Karpas-422 (cell line): ENCODE data around the gene UBE2J2. TPM values are rescaled to one million over a fixed set of nuclear protein-coding genes. Genes with fewer than 3 reads are reported as not detected.

ENCODE experiments used
- DNase-seq: peaks from one replicate; pipeline ENCODE4 v3.0.0-alpha.2; 2015
- H2AFZ ChIP-seq: fragments of 200-600 bp; sonication (generic); 2 replicates; pipeline ENCODE4 v1.6.1; 2014; ENCODE audit warnings: antibody characterized with exemption, low read length, mixed read lengths
- H3K27ac ChIP-seq: fragments of 200-600 bp; sonication (generic); 2 replicates; pipeline ENCODE4 v1.5.1; 2014; ENCODE audit warnings: mild to moderate bottlenecking, low read length, moderate library complexity
- H3K27me3 ChIP-seq: fragments of 200-600 bp; sonication (generic); 2 replicates; pipeline ENCODE4 v1.6.1; 2014; ENCODE audit warnings: low read length, mixed read lengths
- H3K36me3 ChIP-seq: fragments of 200-600 bp; sonication (generic); 2 replicates; pipeline ENCODE4 v1.6.1; 2014; ENCODE audit warnings: low read length, mixed read lengths; ENCODE audit not compliant: insufficient read depth
- H3K4me1 ChIP-seq: fragments of 200-600 bp; sonication (generic); 2 replicates; pipeline ENCODE4 v1.6.1; 2014; ENCODE audit warnings: mild to moderate bottlenecking, low read length, mixed read lengths
- H3K4me2 ChIP-seq: fragments of 200-600 bp; sonication (generic); 2 replicates; pipeline ENCODE4 v1.6.1; 2014; ENCODE audit warnings: low read length, low read depth, mild to moderate bottlenecking; ENCODE audit not compliant: poor library complexity, severe bottlenecking
- H3K4me3 ChIP-seq: fragments of 200-600 bp; sonication (generic); 2 replicates; pipeline ENCODE4 v1.5.1; 2014; ENCODE audit warnings: mild to moderate bottlenecking, antibody characterized with exemption, low read length, mixed read lengths
- H3K79me2 ChIP-seq: fragments of 200-600 bp; sonication (generic); 2 replicates; pipeline ENCODE4 v1.6.1; 2014; ENCODE audit warnings: mild to moderate bottlenecking, low read length, mixed read lengths
- H3K9ac ChIP-seq: fragments of 200-600 bp; sonication (generic); 2 replicates; pipeline ENCODE4 v1.6.0; 2014; ENCODE audit warnings: low read length
- H3K9me2 ChIP-seq: fragments of 200-600 bp; sonication (generic), shearing (Covaris generic); replicated peaks from 2 replicates; pipeline ENCODE4 v1.6.0; 2014; ENCODE audit warnings: mild to moderate bottlenecking, low read length, moderate library complexity; ENCODE audit not compliant: insufficient read depth
- H3K9me3 ChIP-seq: fragments of 300-700, 200-600 bp; sonication (generic); 2 replicates; pipeline ENCODE4 v1.6.1; 2014; ENCODE audit warnings: low read length, mixed read lengths
- H4K20me1 ChIP-seq: fragments of 200-600 bp; sonication (generic); 2 replicates; pipeline ENCODE4 v1.6.1; 2014; ENCODE audit warnings: mild to moderate bottlenecking, antibody characterized with exemption, low read length, low read depth; ENCODE audit not compliant: insufficient read depth
- total RNA-seq: library from RNA; depleted of rRNA; stranded (reverse); fragments of >200 nt; shearing (Covaris generic); gene quantifications from 2 replicates; pipeline ENCODE4 v1.2.3, GENCODE V29; 2014; ENCODE audit warnings: low replicate concordance

UBE2J2 gene
- total RNA-seq, 1 experiment from 2014 or later = 46.1 TPM

DNA sequence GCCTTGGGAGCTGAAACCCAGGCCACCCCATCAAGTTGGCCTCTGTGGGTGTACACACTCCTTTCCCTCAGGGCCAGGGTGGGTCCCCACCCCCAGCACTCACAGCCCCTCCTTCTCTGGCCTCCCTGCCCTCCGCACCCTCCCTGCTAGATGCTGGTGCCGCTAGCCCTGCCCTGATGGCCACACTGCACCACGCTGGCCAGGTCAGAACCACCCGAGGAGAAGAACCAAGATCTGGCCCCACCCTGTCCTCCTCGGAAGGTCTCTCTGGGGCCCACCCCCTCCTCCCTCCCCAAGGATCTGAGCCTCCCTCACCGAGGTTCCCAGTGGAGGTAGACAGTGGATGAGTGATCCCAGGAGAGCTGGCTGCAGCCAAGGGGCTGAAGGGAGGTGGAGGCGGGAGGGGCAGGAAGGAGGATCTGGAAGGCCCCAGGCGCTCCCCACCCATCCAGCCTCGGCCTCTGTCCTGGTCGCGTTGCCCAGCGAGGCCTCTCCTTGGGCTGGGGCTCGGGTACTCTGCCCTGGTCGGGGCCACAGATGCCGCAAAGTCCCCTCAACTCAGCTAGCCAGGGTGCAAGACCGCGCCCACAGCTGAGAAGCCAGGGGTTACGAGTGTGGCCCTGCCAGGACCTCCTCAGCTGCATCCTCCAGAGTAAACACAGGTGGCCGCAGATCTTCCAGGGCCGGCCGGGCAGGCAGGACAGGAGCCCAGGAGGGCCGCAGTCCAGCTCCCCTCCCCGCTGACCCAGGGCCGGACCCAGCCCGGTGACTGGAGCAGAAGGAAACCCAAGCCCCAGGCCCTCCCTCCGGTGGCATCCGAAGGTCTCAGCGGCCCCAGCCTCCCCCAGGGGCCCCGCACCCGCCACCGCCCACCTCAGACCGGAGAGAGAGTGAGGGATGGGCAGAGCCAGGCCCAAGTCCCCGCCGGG lies 36.4 kb downstream of the UBE2J2 start:
- H3K27ac ChIP-seq = no peak overlapping the region
- H3K4me2 ChIP-seq = no peak overlapping the region
- H4K20me1 ChIP-seq = peaks cover 15% of the 10 kb centered on the region; the same call in 1 of the 2 replicates
- no peak for DNase-seq
- H3K9me2 ChIP-seq = no peaks in the 10 kb centered on the region
- H3K4me3 ChIP-seq = no peak overlapping the region
- H3K9ac ChIP-seq = no peak overlapping the region
- no peak overlapping the region for H2AFZ ChIP-seq
- peaks cover 12% of the 10 kb centered on the region for H3K4me1 ChIP-seq
- 0 out of 2 replicates have a peak, but pooled peaks cover 9% of the 10 kb centered on the region for H3K79me2 ChIP-seq
- no peaks in the 10 kb centered on the region for H3K36me3 ChIP-seq
- H3K27me3 ChIP-seq = no peaks in the 10 kb centered on the region
- H3K9me3 ChIP-seq = no peaks in the 10 kb centered on the region

DNA sequence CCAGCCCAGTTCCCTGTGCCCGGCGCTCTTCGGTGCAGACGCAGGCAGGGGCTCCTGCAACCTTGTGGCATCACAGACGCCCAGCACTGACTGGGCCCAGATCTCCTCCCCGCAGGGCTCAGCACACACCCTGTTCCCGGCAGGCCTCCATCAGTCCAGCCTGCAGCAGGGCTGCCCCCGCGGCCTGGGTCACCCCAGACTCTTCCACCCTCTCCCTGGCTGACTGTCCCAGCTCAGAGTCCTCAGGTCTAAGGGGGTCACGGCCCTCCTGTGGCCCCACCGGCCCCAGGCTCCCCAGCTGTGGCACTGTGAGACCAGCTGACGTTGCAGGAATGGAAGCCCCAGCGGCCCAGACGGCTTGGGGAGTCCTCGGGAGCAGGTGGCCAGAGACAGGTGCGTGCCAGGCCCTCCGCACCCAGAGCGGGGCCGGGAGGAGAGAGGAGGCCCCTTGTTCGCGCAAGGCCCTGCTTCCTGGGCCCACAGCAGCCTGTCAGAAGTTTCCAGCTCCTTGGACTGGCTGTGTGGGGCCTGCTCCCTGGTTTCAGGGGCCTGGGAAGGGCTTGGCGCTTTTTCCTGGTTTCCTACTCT lies 37.4 kb downstream of the UBE2J2 start:
- Histone ChIP-seq H3K4me2 (no peak overlapping the region), H3K27ac (no peak overlapping the region), H2AFZ (no peak overlapping the region), H3K79me2 (peaks cover 12% of the 10 kb centered on the region), H3K36me3 (no peaks in the 10 kb centered on the region), H3K27me3 (no peaks in the 10 kb centered on the region), H3K9me2 (no peaks in the 10 kb centered on the region), H3K4me3 (no peak overlapping the region), H3K4me1 (peaks cover 12% of the 10 kb centered on the region), H3K9ac (no peak overlapping the region), H4K20me1 (peaks cover 15% of the 10 kb centered on the region; the same call in 1 of the 2 replicates), H3K9me3 (no peaks in the 10 kb centered on the region)
- no peak for DNase-seq

DNA sequence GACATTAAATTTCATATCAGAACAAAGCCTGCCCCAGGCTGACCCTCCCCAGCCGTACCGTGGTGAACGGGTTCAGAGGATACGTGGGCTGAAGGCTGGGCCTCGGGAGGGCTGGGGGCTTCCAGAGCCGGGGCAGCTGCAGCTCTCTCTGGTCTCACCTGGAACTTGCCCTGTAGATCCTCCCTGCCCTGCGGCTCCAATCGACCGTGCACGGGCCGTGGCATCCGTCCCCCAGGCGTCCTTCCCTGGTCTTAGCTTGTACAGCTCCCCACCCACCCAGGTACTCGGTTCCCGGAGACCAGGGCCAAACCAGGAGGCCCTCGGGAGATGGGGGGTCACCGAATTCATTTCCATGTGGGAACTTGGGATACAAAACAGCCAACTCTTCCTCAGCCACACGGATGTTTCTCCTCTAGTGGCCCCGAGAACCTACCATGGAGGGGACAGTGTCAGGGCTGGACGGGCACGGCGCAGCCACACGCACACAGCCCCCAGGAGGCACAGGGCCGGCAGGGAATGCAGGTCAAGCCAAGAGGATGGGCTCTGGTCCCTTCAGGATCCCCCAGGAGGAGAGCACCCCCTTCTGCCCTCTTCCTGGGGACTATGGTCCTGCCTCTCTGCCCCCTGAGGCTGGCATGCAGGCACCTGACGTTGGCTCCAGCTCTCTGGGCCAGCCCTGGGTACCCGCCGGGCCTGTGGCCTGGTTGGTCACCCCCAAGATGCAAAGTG lies 38.5 kb downstream of the UBE2J2 start:
- Histone ChIP-seq H3K9ac (no peak overlapping the region), H4K20me1 (peaks cover 15% of the 10 kb centered on the region; the same call in 1 of the 2 replicates), H3K27me3 (no peaks in the 10 kb centered on the region), H2AFZ (no peak overlapping the region), H3K4me1 (peaks cover 18% of the 10 kb centered on the region), H3K9me2 (no peaks in the 10 kb centered on the region), H3K79me2 (peaks cover 23% of the 10 kb centered on the region), H3K9me3 (no peaks in the 10 kb centered on the region), H3K4me3 (no peak overlapping the region), H3K4me2 (no peak overlapping the region), H3K36me3 (no peaks in the 10 kb centered on the region), H3K27ac (no peak overlapping the region)
- no peak for DNase-seq

DNA sequence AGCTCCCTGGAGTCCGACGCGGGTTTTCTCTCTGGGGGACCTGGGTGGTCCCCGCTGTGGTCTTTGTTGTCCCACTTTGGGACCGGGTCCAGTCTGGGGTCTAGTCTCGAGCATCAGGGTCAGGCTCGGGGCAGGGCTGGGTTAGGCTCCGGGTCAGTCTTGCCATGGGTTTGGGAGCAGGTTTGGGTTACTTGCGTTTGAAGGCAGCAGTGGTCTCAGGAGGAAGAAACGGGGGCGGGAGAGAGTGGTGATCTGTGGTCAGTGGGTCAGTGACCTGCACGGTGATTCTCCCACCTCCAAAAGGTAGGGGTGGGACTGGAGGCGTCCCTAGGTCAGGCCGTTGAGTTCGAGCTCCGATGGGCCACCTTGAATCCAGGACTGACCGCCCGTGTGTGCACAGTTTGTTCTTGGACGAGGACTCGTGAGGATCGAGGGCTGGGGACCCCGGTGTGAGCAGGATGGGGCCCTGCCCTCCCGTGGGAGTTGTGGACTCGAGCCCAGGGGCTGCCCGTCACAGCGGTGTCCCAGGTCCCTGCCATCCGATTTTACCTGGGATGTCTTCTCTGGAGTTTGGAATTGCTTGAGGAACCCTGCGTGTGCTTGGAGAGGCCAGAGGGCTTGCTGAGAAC lies 39.4 kb downstream of the UBE2J2 start:
- H3K9me2 ChIP-seq = no peaks in the 10 kb centered on the region
- H3K27ac ChIP-seq = no peak overlapping the region
- H3K79me2 ChIP-seq = peaks cover 32% of the 10 kb centered on the region
- DNase-seq = no peak
- H3K36me3 ChIP-seq = peaks cover 3% of the 10 kb centered on the region; the same call in 1 of the 2 replicates
- H3K9ac ChIP-seq = no peak overlapping the region
- no peaks in the 10 kb centered on the region for H3K27me3 ChIP-seq
- peaks cover 21% of the 10 kb centered on the region for H3K4me1 ChIP-seq
- peaks cover 21% of the 10 kb centered on the region; the same call in 1 of the 2 replicates for H4K20me1 ChIP-seq
- no peak overlapping the region for H2AFZ ChIP-seq
- no peak overlapping the region for H3K4me3 ChIP-seq
- H3K4me2 ChIP-seq = no peak overlapping the region
- H3K9me3 ChIP-seq = no peaks in the 10 kb centered on the region

DNA sequence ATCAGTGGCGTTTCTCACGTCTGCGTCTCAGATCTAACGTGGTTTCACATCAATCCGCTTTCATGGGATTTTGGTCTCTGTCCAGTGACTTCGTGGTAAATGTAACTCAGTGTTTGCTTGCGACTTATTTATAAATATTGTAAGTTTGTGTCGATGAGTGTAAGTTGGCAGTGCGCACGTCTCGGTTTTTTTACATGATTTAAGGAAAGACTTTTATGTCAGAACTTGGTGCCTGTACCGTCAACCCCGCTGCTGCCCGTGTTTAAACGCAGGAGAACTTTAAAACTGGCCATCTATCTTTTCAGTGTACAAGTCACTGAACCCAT lies 40.1 kb downstream of the UBE2J2 start:
- Histone ChIP-seq H3K27me3 (no peaks in the 10 kb centered on the region), H3K4me1 (peaks cover 21% of the 10 kb centered on the region), H3K9me2 (no peaks in the 10 kb centered on the region), H3K27ac (no peak overlapping the region), H3K9ac (no peak overlapping the region), H2AFZ (no peak overlapping the region), H3K4me2 (peak overlapping the region; percentile 29), H4K20me1 (peaks cover 26% of the 10 kb centered on the region; the same call in 1 of the 2 replicates), H3K79me2 (peaks cover 39% of the 10 kb centered on the region), H3K9me3 (no peaks in the 10 kb centered on the region), H3K4me3 (no peak overlapping the region), H3K36me3 (peaks cover 4% of the 10 kb centered on the region; the same call in 1 of the 2 replicates)
- DNase-seq = no peak

DNA sequence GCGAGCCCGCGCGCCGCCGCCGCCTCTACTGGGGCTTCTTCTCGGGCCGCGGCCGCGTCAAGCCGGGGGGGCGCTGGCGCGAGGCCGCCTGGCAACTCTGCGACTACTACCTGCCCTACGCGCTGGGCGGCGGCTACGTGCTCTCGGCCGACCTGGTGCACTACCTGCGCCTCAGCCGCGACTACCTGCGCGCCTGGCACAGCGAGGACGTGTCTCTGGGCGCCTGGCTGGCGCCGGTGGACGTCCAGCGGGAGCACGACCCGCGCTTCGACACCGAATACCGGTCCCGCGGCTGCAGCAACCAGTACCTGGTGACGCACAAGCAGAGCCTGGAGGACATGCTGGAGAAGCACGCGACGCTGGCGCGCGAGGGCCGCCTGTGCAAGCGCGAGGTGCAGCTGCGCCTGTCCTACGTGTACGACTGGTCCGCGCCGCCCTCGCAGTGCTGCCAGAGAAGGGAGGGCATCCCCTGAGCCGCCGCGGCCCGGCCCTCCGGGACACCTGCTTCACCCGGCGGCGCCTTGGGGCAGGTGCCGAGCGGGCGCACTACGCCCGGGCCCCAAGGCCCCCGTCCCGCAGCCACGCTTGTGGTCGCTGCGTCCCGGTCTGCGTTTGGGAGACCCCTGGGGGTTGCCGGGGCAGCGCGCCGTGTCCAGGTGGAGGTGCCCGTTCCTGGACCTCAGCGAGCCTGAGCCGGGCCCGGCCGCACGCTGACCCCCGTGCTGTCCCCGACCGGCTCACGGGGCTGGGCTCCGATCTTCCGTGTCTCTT lies 40.7 kb downstream of the UBE2J2 start:
- no peak for DNase-seq
- H2AFZ ChIP-seq = no peak overlapping the region
- peaks cover 43% of the 10 kb centered on the region for H3K79me2 ChIP-seq
- peak overlapping the region; percentile 57; the same call in 1 of the 2 replicates for H3K4me3 ChIP-seq
- H3K9ac ChIP-seq = peak overlapping the region; percentile 66
- H4K20me1 ChIP-seq = peaks cover 22% of the 10 kb centered on the region; the same call in 1 of the 2 replicates
- no peaks in the 10 kb centered on the region for H3K27me3 ChIP-seq
- H3K4me2 ChIP-seq = peak overlapping the region; percentile 29
- no peak overlapping the region for H3K27ac ChIP-seq
- no peaks in the 10 kb centered on the region for H3K9me3 ChIP-seq
- H3K9me2 ChIP-seq = no peaks in the 10 kb centered on the region
- peaks cover 21% of the 10 kb centered on the region for H3K4me1 ChIP-seq
- H3K36me3 ChIP-seq = peaks cover 6% of the 10 kb centered on the region; the same call in 1 of the 2 replicates

DNA sequence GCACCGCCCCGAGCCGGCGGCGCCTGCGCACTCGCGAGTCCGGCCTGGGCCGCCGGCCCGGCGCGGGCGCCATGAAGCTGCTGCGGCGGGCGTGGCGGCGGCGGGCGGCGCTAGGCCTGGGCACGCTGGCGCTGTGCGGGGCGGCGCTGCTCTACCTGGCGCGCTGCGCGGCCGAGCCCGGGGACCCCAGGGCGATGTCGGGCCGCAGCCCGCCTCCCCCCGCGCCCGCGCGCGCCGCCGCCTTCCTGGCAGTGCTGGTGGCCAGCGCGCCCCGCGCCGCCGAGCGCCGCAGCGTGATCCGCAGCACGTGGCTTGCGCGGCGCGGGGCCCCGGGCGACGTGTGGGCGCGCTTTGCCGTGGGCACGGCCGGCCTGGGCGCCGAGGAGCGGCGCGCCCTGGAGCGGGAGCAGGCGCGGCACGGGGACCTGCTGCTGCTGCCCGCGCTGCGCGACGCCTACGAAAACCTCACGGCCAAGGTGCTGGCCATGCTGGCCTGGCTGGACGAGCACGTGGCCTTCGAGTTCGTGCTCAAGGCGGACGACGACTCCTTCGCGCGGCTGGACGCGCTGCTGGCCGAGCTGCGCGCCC lies 41.4 kb downstream of the UBE2J2 start, which contains the start of gene B3GALT6:
Gene B3GALT6, plus strand, starts transcription at position 30 of the 588 bp plus-strand sequence. Its CDS starts 42 bp downstream, at position 72.
- Histone ChIP-seq H3K36me3 (peaks cover 6% of the 10 kb centered on the region; the same call in 1 of the 2 replicates), H3K9me2 (no peaks in the 10 kb centered on the region), H3K27me3 (no peaks in the 10 kb centered on the region), H3K27ac (peak within 1 kb of the TSS; percentile 50), H3K4me3 (peak within 1 kb of the TSS; percentile 84), H3K9ac (peak within 1 kb of the TSS; percentile 83), H2AFZ (peak within 1 kb of the TSS; percentile 3; the same call in 1 of the 2 replicates), H4K20me1 (peaks cover 21% of the 10 kb centered on the region; the same call in 1 of the 2 replicates), H3K4me1 (peaks cover 21% of the 10 kb centered on the region), H3K4me2 (peak within 1 kb of the TSS; percentile 92), H3K9me3 (no peaks in the 10 kb centered on the region), H3K79me2 (peaks cover 48% of the 10 kb centered on the region)
- DNase-seq = no peak
